Neutrophil (primary cell): Measurements from ENCODE around the gene TPGS2.

Source experiments
- H3K27ac ChIP-seq: fragments of 200-600 bp; sonication (generic); 2 replicates; pipeline ENCODE4 v1.5.1; 2016; ENCODE audit warnings: mild to moderate bottlenecking, moderate library complexity
- H3K27me3 ChIP-seq: fragments of 200-600 bp; sonication (generic); 2 replicates; pipeline ENCODE4 v1.6.0; 2016; ENCODE audit warnings: mild to moderate bottlenecking
- H3K36me3 ChIP-seq: fragments of 200-600 bp; sonication (generic); 2 replicates; pipeline ENCODE4 v1.5.1; 2017
- H3K4me1 ChIP-seq, 2 experiments: fragments of 200-600 bp in 1 of 2; sonication (generic) in 1 of 2; 1 replicate in 1 of 2; 2 replicates in 1 of 2; pipeline versions ENCODE4 v1.5.1 to v1.6.1; 2013 to 2016; ENCODE audit warnings: low read depth in 1 of 2, low read length in 1 of 2, mild to moderate bottlenecking in 1 of 2, moderate library complexity in 1 of 2; ENCODE audit not compliant: control insufficient read depth in 1 of 2, insufficient read depth in 1 of 2
- H3K4me3 ChIP-seq, 2 experiments: fragments of 200-600 bp in 1 of 2; sonication (generic) in 1 of 2; 1 replicate in 1 of 2; 2 replicates in 1 of 2; pipeline ENCODE4 v1.5.1; 2013 to 2016; ENCODE audit warnings: low read depth in 1 of 2, low read length in 1 of 2, mild to moderate bottlenecking in 1 of 2, moderate library complexity in 1 of 2
- H3K9me3 ChIP-seq: fragments of 200-600 bp; sonication (generic); 2 replicates; pipeline ENCODE4 v1.5.1; 2016
- CTCF ChIP-seq: fragments of 200-600 bp; sonication (generic); IDR thresholded peaks from 2 replicates; pipeline ENCODE4 v1.5.1; 2016; ENCODE audit warnings: antibody characterized with exemption

The TPGS2 gene

DNA sequence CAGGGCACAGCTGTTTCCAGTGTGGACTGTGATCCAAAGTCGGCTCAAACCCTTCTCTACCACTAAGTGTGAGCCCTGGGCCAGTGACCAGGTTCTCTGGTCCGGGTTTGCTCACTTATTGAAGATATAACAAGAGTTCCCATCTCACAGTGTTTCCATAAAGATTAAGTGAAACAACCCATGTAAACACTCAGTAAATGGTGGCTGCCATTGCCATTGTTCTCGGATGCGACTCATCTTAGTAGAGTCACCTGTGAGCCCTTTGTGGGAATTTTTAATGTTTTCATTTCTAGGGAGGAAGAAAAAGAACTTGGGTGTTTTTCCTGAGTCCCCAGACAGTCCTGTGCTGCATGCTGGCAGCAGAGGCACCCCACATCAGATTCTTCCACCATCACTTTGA is 53.4 kb downstream of the TPGS2 start:
- no peak overlapping the region for H3K27ac ChIP-seq
- no peak for TF ChIP-seq CTCF
- no peak overlapping the region for H3K4me3 ChIP-seq
- H3K27me3 ChIP-seq: no peaks in the 10 kb centered on the region
- no peaks in the 10 kb centered on the region for H3K4me1 ChIP-seq
- H3K9me3 ChIP-seq: no peaks in the 10 kb centered on the region
- H3K36me3 ChIP-seq: no peaks in the 10 kb centered on the region

GRCh38 chr18:36772241-36772723 is 56.5 kb downstream of the TPGS2 start:
- Histone ChIP-seq H3K27ac (no peak overlapping the region), H3K36me3 (no peaks in the 10 kb centered on the region), H3K4me1 (no peaks in the 10 kb centered on the region), H3K4me3 (no peak overlapping the region), H3K27me3 (no peaks in the 10 kb centered on the region), H3K9me3 (no peaks in the 10 kb centered on the region)
- no peak for TF ChIP-seq CTCF

- Histone ChIP-seq H3K9me3 (no peaks in the 10 kb centered on the region), H3K4me3 (no peak overlapping the region), H3K4me1 (no peaks in the 10 kb centered on the region), H3K27ac (no peak overlapping the region), H3K36me3 (no peaks in the 10 kb centered on the region), H3K27me3 (no peaks in the 10 kb centered on the region)
- TF ChIP-seq CTCF: no peak
Observed at GRCh38 chr18:36771245-36771644, 57.6 kb downstream of the TPGS2 start.

- H3K27me3 ChIP-seq: no peaks in the 10 kb centered on the region
- no peak overlapping the region for H3K27ac ChIP-seq
- H3K4me1 ChIP-seq: no peaks in the 10 kb centered on the region
Observed at GRCh38 chr18:36770315-36770946, 58.4 kb downstream of the TPGS2 start.

GRCh38 chr18:36769611-36770314 is 59.0 kb downstream of the TPGS2 start:
- TF ChIP-seq CTCF: no peak
- Histone ChIP-seq H3K4me3 (no peak overlapping the region), H3K4me1 (no peaks in the 10 kb centered on the region), H3K27ac (no peak overlapping the region), H3K36me3 (no peaks in the 10 kb centered on the region), H3K9me3 (no peaks in the 10 kb centered on the region), H3K27me3 (no peaks in the 10 kb centered on the region)

More at GRCh38 chr18:36770315-36770946, 58.4 kb downstream of the TPGS2 start:
- Histone ChIP-seq H3K36me3 (no peaks in the 10 kb centered on the region), H3K4me3 (no peak overlapping the region), H3K9me3 (no peaks in the 10 kb centered on the region)
- no peak for TF ChIP-seq CTCF
